Ascending aorta (tissue), 2 donors: ENCODE results near the gene DIPK1C. TPM values are rescaled to one million over a fixed set of nuclear protein-coding genes. Genes with fewer than 3 reads are reported as not detected.

Source experiments
- DNase-seq, 2 donors: peaks; one replicate each; pipeline ENCODE4 v3.0.0-alpha.2; 2019; ENCODE audit warnings: low spot score in 2 of 2
- H3K27ac ChIP-seq, 2 donors: fragments of 200-600 bp; sonication (generic); one replicate each; pipeline ENCODE4 v1.5.1; 2016 to 2017; ENCODE audit warnings: mild to moderate bottlenecking in 1 of 2
- H3K27me3 ChIP-seq: fragments of 200-600 bp; sonication (generic); one replicate; pipeline ENCODE4 v1.5.1; 2017
- H3K36me3 ChIP-seq, 2 donors: fragments of 200-600 bp; sonication (generic); one replicate each; pipeline ENCODE4 v1.5.1; 2016
- H3K4me1 ChIP-seq, 2 donors: fragments of 200-600 bp; sonication (generic); one replicate each; pipeline ENCODE4 v1.5.1; 2016 to 2017; ENCODE audit warnings: mild to moderate bottlenecking in 1 of 2
- H3K4me3 ChIP-seq, 2 donors: fragments of 200-600 bp; sonication (generic); one replicate each; pipeline ENCODE4 v1.5.1; 2016 to 2017; ENCODE audit warnings: mild to moderate bottlenecking in 1 of 2
- H3K9me3 ChIP-seq, 2 donors: fragments of 200-600 bp; sonication (generic); one replicate each; pipeline ENCODE4 v1.5.1; 2016
- intact Hi-C: fragments of 100-400 bp; cut with DNase I; formaldehyde crosslinking; loops from one replicate; pipeline ENCODE4 v1.15.1; 2023
- total RNA-seq: library from RNA; depleted of rRNA; stranded (reverse); fragments of >200 nt; gene quantifications from one replicate; pipeline ENCODE4 v1.1.0, GENCODE V29; 2016
- TF ChIP-seq, protein P1 (sequence below), 3 experiments: fragments of 200-600 bp in 2 of 3; fragments of 450-650 bp in 1 of 3; sonication (generic) in 2 of 3; IDR thresholded peaks; one replicate each; pipeline ENCODE4 v1.5.1; 2016 to 2019; ENCODE audit warnings: antibody characterized with exemption in 3 of 3, mild to moderate bottlenecking in 1 of 3, moderate library complexity in 1 of 3

DIPK1C gene
- total RNA-seq, 1 donor from 2014 or later = not detected

DNA sequence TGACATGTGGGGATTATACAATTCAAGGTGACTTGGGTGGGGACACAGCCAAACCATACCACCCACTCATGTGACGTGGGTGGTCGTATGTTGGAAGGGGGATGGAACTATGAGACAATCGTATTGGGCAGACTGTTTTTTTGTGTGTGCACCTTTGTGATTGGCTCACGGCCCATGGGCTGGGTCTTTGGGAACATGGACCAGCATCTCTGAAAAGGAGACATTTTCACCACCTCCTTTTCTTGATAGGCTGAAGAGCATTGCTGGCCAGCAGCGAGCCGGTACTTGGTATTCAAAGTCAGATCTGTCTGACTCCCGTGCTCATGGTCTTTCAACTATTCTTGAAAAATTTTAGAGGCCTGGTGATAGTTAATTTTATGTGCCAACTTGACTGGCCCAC is 62.1 kb downstream of the DIPK1C start:
- H3K36me3 ChIP-seq = no peaks in the 10 kb centered on the region
- no peak for DNase-seq
- intact Hi-C loops = no loop called here

DNA sequence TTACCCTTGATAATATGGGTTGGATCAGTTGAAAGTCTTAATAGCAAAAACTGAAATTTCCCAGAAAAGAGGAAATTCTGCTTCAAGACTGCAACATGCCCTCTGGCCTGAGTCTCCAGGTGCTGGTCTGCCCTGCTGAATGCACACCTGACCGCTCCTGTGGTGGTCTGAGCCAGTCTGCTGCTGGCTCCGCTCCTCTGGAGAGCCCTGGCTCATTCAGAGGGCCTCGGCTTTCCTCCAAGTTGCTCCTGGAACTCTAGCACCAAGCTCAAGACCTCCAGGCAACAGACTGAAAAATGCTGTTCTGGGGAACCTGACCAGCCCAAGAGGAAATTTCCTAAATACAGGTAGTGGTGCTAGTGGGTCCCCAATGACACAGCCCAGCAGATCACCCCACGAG is 64.8 kb downstream of the DIPK1C start:
- intact Hi-C loops = no loop called here
- DNase-seq = no peak
- Histone ChIP-seq H3K9me3 (no peaks in the 10 kb centered on the region), H3K4me3 (no peak overlapping the region), H3K36me3 (no peaks in the 10 kb centered on the region), H3K27me3 (no peaks in the 10 kb centered on the region), H3K4me1 (peaks cover 0 to 11% of the 10 kb centered on the region in 2 donors), H3K27ac (no peak overlapping the region)
- TF ChIP-seq, protein P1, sequence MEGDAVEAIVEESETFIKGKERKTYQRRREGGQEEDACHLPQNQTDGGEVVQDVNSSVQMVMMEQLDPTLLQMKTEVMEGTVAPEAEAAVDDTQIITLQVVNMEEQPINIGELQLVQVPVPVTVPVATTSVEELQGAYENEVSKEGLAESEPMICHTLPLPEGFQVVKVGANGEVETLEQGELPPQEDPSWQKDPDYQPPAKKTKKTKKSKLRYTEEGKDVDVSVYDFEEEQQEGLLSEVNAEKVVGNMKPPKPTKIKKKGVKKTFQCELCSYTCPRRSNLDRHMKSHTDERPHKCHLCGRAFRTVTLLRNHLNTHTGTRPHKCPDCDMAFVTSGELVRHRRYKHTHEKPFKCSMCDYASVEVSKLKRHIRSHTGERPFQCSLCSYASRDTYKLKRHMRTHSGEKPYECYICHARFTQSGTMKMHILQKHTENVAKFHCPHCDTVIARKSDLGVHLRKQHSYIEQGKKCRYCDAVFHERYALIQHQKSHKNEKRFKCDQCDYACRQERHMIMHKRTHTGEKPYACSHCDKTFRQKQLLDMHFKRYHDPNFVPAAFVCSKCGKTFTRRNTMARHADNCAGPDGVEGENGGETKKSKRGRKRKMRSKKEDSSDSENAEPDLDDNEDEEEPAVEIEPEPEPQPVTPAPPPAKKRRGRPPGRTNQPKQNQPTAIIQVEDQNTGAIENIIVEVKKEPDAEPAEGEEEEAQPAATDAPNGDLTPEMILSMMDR (IDR thresholded peaks at IDR 0.05) = no peak

More for the DNA sequence above, 62.1 kb downstream of the DIPK1C start:
- Histone ChIP-seq H3K27ac (peak overlapping the region in 1 of 2 donors; percentile 14), H3K9me3 (no peaks in the 10 kb centered on the region), H3K27me3 (no peaks in the 10 kb centered on the region), H3K4me1 (peaks cover 0 to 15% of the 10 kb centered on the region in 2 donors), H3K4me3 (no peak overlapping the region)
- TF ChIP-seq, protein P1 (IDR thresholded peaks at IDR 0.05) = no peak

DNA sequence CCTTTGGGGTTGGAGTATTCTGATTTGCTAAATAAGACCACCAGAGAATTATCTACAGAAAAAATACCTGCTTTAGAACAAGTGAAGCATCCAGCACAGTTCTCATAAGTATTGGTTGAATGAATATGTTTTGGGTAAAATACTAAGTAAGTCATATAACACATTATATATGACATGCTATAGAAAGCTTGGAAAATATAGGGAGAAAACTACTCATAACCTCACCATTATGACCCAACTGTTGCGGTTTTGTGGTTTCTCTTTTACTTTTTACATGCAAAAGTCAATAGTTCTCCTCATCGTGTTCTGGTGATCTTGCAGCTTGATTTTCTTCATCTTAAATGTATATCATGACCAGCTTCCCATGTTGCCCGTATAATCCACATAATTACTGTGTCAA is 66.2 kb downstream of the DIPK1C start:
- Histone ChIP-seq H3K27ac (no peak overlapping the region), H3K4me1 (peaks cover 0 to 1% of the 10 kb centered on the region in 2 donors)
- DNase-seq = no peak

DNA sequence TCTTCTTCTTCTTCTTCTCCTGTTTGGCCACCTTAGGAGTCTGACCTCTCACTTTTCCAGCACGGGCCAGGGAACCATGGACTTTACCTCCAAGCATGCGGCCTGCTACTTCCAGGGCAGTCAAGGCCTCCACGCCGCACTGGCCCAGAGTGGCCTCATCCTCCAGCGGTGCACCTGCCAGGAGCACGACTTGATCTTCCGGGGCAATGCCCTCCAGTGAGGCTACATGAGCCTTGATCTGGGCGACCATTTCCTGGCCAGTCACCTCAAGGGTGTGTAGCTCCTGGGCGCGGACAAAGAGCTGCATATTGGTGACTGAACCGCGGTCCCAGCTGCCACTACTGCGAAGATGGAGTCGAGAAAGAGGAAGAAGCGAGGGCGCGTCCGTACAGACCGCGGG is 67.1 kb downstream of the DIPK1C start:
- intact Hi-C loops = no loop called here
- Histone ChIP-seq H3K27ac (no peak overlapping the region), H3K4me1 (no peaks in the 10 kb centered on the region), H3K4me3 (no peak overlapping the region), H3K9me3 (no peaks in the 10 kb centered on the region), H3K27me3 (no peaks in the 10 kb centered on the region), H3K36me3 (no peaks in the 10 kb centered on the region)
- TF ChIP-seq, protein P1 (IDR thresholded peaks at IDR 0.05) = no peak
- no peak for DNase-seq

More for the DNA sequence above, 66.2 kb downstream of the DIPK1C start:
- Histone ChIP-seq H3K27me3 (no peaks in the 10 kb centered on the region), H3K4me3 (no peak overlapping the region), H3K36me3 (no peaks in the 10 kb centered on the region), H3K9me3 (no peaks in the 10 kb centered on the region)
- intact Hi-C loops = no loop called here
- TF ChIP-seq, protein P1 (IDR thresholded peaks at IDR 0.05) = no peak

DNA sequence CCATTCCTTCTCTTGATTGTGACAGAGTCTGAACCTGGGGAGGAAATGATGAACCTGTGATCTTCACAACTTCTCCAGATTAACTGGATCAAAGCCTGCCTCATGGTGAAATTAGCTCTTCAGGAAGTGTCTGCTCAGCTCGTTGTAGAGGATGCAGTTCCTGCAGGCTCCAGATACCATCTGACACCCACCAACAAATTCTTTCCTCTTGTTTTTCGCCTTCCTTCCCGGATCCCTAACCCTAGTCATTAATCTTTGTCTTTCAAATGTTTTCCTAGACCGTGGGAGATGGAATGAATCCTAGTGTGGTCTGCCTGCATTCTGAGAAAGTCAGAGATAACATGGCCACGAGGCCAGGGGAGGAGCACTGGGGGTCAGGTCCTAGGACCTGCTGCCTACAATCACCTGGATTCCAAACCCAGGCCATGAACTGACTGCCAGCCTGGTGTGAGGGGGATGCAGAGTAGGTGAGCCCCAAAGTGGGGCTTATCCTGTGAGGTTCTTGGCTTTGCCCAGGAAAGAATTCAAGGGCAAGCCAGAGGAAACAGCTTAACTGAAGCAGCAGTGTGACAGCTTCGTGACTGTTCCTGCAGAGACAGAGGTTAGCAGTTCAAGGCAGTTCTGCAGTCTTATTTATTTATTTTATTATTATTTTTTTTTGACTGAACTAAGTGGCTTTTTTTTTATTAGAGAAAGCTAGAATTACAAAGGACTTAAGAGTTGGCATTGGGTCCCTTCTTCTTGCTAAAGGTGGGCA is 67.8 kb downstream of the DIPK1C start:
- Histone ChIP-seq H3K27me3 (no peaks in the 10 kb centered on the region), H3K4me1 (no peaks in the 10 kb centered on the region), H3K4me3 (no peak overlapping the region), H3K9me3 (no peaks in the 10 kb centered on the region), H3K36me3 (no peaks in the 10 kb centered on the region), H3K27ac (no peak overlapping the region)
- TF ChIP-seq, protein P1 (IDR thresholded peaks at IDR 0.05) = no peak
- no peak for DNase-seq
- intact Hi-C loops = no loop called here
